ENCODE data around the gene MYO7B. TPM values are rescaled to one million over a fixed set of nuclear protein-coding genes. Genes with fewer than 3 reads are reported as not detected.

Gene MYO7B
- total and polyA plus RNA-seq, 2 donors (not counting 1 experiment from before 2014, with no cell fraction given), result 5.0 to 68.2 TPM

DNA sequence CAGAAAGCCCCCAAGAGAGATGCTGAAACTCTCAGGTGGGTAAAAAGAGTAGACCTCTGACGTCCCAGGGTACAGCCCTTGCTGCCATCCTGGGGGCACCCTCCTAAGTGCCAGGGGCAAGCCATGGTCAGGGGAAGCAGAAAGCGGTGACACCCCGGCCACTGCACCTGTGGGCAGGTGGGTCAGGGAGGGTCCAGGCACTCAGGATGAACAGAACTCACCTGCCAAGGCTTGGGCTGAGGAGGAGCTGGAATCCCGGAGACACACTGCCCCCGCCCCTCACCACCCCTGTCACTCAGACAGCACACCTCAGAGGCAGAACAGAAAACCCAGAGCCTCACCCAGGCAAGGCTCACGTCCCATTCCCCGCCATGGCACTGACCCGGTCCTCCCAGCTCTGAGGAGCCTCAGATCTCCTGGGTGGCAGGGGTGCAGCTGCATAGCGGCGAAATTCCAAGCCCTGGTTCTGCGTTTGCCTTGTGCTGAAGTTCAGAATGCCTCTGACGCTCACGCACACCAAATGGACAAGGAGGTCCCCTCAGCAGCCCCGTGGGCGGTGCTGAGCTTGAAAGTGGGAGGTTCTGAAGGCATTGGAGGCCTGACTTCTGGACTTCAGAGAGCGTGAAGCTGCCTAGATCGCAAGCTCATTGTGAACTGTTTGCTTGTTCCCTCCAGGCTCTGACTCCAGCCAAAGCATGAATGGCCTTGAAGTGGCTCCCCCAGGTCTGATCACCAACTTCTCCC lies 114.7 kb downstream of the MYO7B start:
- Histone ChIP-seq H3K79me2 (ENCODE audit: control insufficient read depth, insufficient read depth, low read length) (no peaks in the 10 kb centered on the region), H3K9ac (ENCODE audit: low read length) (no peak overlapping the region), H3K4me1 (ENCODE audit: control insufficient read depth in 2 of 2, insufficient read depth in 2 of 2, low read length in 2 of 2) (peaks cover 30 to 66% of the 10 kb centered on the region in 2 donors), H3K9me3 (ENCODE audit: control extremely low read depth in 1 of 3, control insufficient read depth in 2 of 3, insufficient read depth in 1 of 3, low read length in 2 of 3) (peaks cover 0 to 8% (median 0%) of the 10 kb centered on the region in 3 donors), H3K27me3 (replicated peaks in 1 of 4; ENCODE audit: control extremely low read depth in 1 of 4, control insufficient read depth in 3 of 4, insufficient read depth in 4 of 4, low read length in 3 of 4) (no peaks in the 10 kb centered on the region), H3K4me3 (ENCODE audit: control extremely low read depth in 1 of 5, extremely low read depth in 1 of 5, insufficient read depth in 1 of 5, low read depth in 2 of 5, low read length in 4 of 5) (no peak overlapping the region), H3K36me3 (replicated peaks in 1 of 2; ENCODE audit: control extremely low read depth in 1 of 2, control insufficient read depth in 1 of 2, extremely low read depth in 1 of 2, insufficient read depth in 2 of 2, low read length in 1 of 2) (no peaks in the 10 kb centered on the region), H4K20me1 (ENCODE audit: control insufficient read depth, insufficient read depth, low read length, poor library complexity, severe bottlenecking) (no peaks in the 10 kb centered on the region), H3K4me2 (replicated peaks; ENCODE audit: low read depth, low read length, poor library complexity, severe bottlenecking) (peak overlapping the region; percentile 63), H2AFZ (ENCODE audit: insufficient read depth, low read depth, low read length, poor library complexity, severe bottlenecking) (peak overlapping the region; percentile 65), H3K27ac (ENCODE audit: low read length in 2 of 2) (no peak overlapping the region)
- intact Hi-C loops (cut with micrococcal nuclease), result no loop called here
- H3K27ac Mint-ChIP-seq, result peak overlapping the region; percentile 82
- peaks cover 64% of the 10 kb centered on the region for H3K4me1 Mint-ChIP-seq
- peak overlapping the region; percentile 74 for H3K4me3 Mint-ChIP-seq
- ChIA-PET CTCF (interaction anchor here (0.6 to 19.3 kb wide), 33 partner anchors 8 to 329 kb away, joined by 3 to 553 read pairs (median 6); partner anchors contain the start of genes LIMS2 and SFT2D3), POLR2A (interaction anchor here (1.2 to 2.3 kb wide), 2 partner anchors 57 to 59 kb away, joined by 4 to 13 read pairs; no protein-coding TSS in a partner anchor)
- TF ChIP-seq, protein P1, sequence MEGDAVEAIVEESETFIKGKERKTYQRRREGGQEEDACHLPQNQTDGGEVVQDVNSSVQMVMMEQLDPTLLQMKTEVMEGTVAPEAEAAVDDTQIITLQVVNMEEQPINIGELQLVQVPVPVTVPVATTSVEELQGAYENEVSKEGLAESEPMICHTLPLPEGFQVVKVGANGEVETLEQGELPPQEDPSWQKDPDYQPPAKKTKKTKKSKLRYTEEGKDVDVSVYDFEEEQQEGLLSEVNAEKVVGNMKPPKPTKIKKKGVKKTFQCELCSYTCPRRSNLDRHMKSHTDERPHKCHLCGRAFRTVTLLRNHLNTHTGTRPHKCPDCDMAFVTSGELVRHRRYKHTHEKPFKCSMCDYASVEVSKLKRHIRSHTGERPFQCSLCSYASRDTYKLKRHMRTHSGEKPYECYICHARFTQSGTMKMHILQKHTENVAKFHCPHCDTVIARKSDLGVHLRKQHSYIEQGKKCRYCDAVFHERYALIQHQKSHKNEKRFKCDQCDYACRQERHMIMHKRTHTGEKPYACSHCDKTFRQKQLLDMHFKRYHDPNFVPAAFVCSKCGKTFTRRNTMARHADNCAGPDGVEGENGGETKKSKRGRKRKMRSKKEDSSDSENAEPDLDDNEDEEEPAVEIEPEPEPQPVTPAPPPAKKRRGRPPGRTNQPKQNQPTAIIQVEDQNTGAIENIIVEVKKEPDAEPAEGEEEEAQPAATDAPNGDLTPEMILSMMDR (IDR thresholded peaks at IDR 0.05), result peak; percentile 67
- no peak for TF ChIP-seq EZH2 (IDR thresholded peaks at IDR 0.05; ENCODE audit: borderline replicate concordance, insufficient read depth, low read depth, low read length, poor library complexity, severe bottlenecking)
- no peaks in the 10 kb centered on the region for H3K27me3 Mint-ChIP-seq
- H3K9me3 Mint-ChIP-seq (ENCODE audit: insufficient read depth), result no peaks in the 10 kb centered on the region
- DNase-seq, result no peak
- ATAC-seq (ENCODE audit: low read depth), result peak; percentile 7
- 85% methylated on average over 17 of the region's 17 CpGs for WGBS (ENCODE audit: insufficient coverage)

All from B cell (primary cell).